K562 (cell line): Measurements from ENCODE around the gene C1orf167. TPM values are rescaled to one million over a fixed set of nuclear protein-coding genes. Genes with fewer than 3 reads are reported as not detected.
A peak's percentile ranks its signal among the peaks of the same experiment; 100 is the strongest.

Experiments
- ARID3B ChIP-seq: fragments of 250-450 bp; sonication (Bioruptor Pico); IDR thresholded peaks from 2 replicates; pipeline ENCODE4 v1.4.0; 2020; ENCODE audit warnings: borderline replicate concordance
- FOXM1 ChIP-seq, 2 experiments: fragments of 450-650 bp in 1 of 2; sonication (generic) in 1 of 2; formaldehyde crosslinking in 1 of 2; IDR thresholded peaks; 2 replicates each; pipeline versions ENCODE4 v1.6.1 to v1.9.0; 2017 to 2022; ENCODE audit warnings: low read depth in 2 of 2, mild to moderate bottlenecking in 2 of 2, missing genetic modification reagents in 1 of 2, moderate library complexity in 1 of 2
- GATAD2A ChIP-seq: fragments of 450-650 bp; IDR thresholded peaks from 2 replicates; pipeline ENCODE4 v1.6.1; 2017
- ZBTB40 ChIP-seq, 2 experiments: fragments of 450-650 bp in 1 of 2; sonication (generic) in 1 of 2; formaldehyde crosslinking in 1 of 2; IDR thresholded peaks; 2 replicates each; pipeline versions ENCODE4 v1.7.1 to v1.9.0; 2016 to 2022; ENCODE audit warnings: inconsistent platforms in 1 of 2, mild to moderate bottlenecking in 1 of 2, missing genetic modification reagents in 1 of 2
- ZNF347 ChIP-seq: fragments of 450-650 bp; formaldehyde crosslinking; IDR thresholded peaks from 2 replicates; pipeline ENCODE4 v1.4.0; 2020; ENCODE audit warnings: low read depth, mild to moderate bottlenecking, moderate library complexity
- ZNF609 ChIP-seq: sonication (generic); formaldehyde crosslinking; IDR thresholded peaks from 2 replicates; pipeline ENCODE4 v1.8.1; 2023; ENCODE audit warnings: missing genetic modification reagents, mild to moderate bottlenecking, borderline replicate concordance
- ZNF76 ChIP-seq: fragments of 250-450 bp; sonication (Bioruptor Pico); IDR thresholded peaks from 2 replicates; pipeline ENCODE4 v1.4.0; 2020; ENCODE audit warnings: mild to moderate bottlenecking, moderate library complexity, borderline replicate concordance
- polyA plus RNA-seq, 8 experiments: library from polyadenylated mRNA; depleted of rRNA in 4 of 8; stranded (reverse) in 5 of 8; unstranded in 3 of 8; fragments of >200 nt; fragmentation: Nextera tagmentation in 2 of 8; fragmentation: Illumina TruSeq in 1 of 8; extraction: Ambion mirVana in 2 of 8; extraction: Trizol in 1 of 8; gene quantifications; 2 replicates each; pipeline versions ENCODE4 v1.2.1 to v1.2.3, GENCODE V29; 2011 to 2014; ENCODE audit warnings: inconsistent platforms in 1 of 8, missing spikeins in 1 of 8
- total RNA-seq, 7 experiments: library from RNA; depleted of rRNA in 6 of 7; stranded (reverse); fragments of >200 nt in 6 of 7; fragmentation: Illumina TruSeq in 2 of 7; extraction: Trizol in 2 of 7; gene quantifications; 2 replicates each; pipeline versions ENCODE4 v1.2.1 to v1.2.3, GENCODE V29; 2011 to 2021; ENCODE audit warnings: low replicate concordance in 1 of 7

Gene C1orf167
- total and polyA plus RNA-seq, 9 of the 15 experiments (the other 6 are each of a cell fraction or from before 2014, with no cell fraction given), result 0.22 to 0.86 (median 0.31) TPM; not detected in 2

- TF ChIP-seq ZBTB40 (IDR thresholded peaks at IDR 0.05) (no peak), ZBTB40 (CRISPR knock-in tag; IDR thresholded peaks at IDR 0.05) (no peak), ZNF609 (CRISPR knock-in tag) (no peak), ZNF347 (CRISPR knock-in tag) (0 out of 2 replicates have a peak, but pooled peaks have one; percentile 17), ARID3B (CRISPR knock-in tag) (0 out of 2 replicates have a peak, but pooled peaks have one; percentile 62), GATAD2A (peak; percentile 20; the same call in 1 of the 2 replicates), ZNF76 (CRISPR knock-in tag) (no peak), FOXM1 (IDR thresholded peaks at IDR 0.05; ENCODE audit: low read depth) (no peak), FOXM1 (CRISPR knock-in tag; IDR thresholded peaks at IDR 0.05; ENCODE audit: low read depth) (no peak)
Observed at GRCh38 chr1:11787804-11788436, 25.9 kb downstream of the C1orf167 start (continued).
